Colonic mucosa (tissue), 4 donors: Measurements from ENCODE around the gene FLG. TPM values are rescaled to one million over a fixed set of nuclear protein-coding genes. Genes with fewer than 3 reads are reported as not detected.

Experiments
- DNase-seq: peaks from one replicate; pipeline ENCODE4 v3.0.0-alpha.2; 2020
- H3K27ac ChIP-seq: fragments of 200-600 bp; one replicate; pipeline ENCODE4 v1.8.0; 2021
- H3K27me3 ChIP-seq: fragments of 200-600 bp; one replicate; pipeline ENCODE4 v1.8.0; 2021
- H3K36me3 ChIP-seq: fragments of 200-600 bp; one replicate; pipeline ENCODE4 v1.8.0; 2021
- H3K4me1 ChIP-seq: fragments of 200-600 bp; one replicate; pipeline ENCODE4 v1.8.0; 2021; ENCODE audit warnings: mild to moderate bottlenecking
- H3K4me3 ChIP-seq: fragments of 200-600 bp; one replicate; pipeline ENCODE4 v1.8.0; 2021
- H3K9ac ChIP-seq, 2 donors: one replicate each; pipeline ENCODE4 v1.7.0; 2013; ENCODE audit warnings: control low read depth in 2 of 2, low read depth in 2 of 2, low read length in 2 of 2
- H3K9me3 ChIP-seq: fragments of 200-600 bp; one replicate; pipeline ENCODE4 v1.8.0; 2021
- CTCF ChIP-seq: fragments of 200-600 bp; IDR thresholded peaks from one replicate; pipeline ENCODE4 v1.8.0; 2022; ENCODE audit warnings: antibody characterized with exemption, mild to moderate bottlenecking
- intact Hi-C: fragments of 100-400 bp; cut with DNase I; formaldehyde crosslinking; loops from one replicate; pipeline ENCODE4 v1.14.1; 2022
- total RNA-seq, 2 donors: library from RNA; stranded (reverse); fragmentation: NEBNext Ultra II Directional in 1 of 2; extraction: Animal tissue kit (Norgen Biotek cat#: 25700) in 1 of 2; gene quantifications; one replicate each; pipeline ENCODE4 v1.2.1, GENCODE V29; 2021
- donor health status: healthy.
- donor health status: DM: no; HTN: no; CAD: no.
- donor health status: DM: no; HTN: no; CAD: no.

The FLG gene
- not detected for total RNA-seq

- Histone ChIP-seq H3K27ac (no peak within 1 kb of the TSS), H3K9ac (no peak within 1 kb of the TSS), H3K9me3 (no peaks in the 10 kb centered on the region), H3K27me3 (no peaks in the 10 kb centered on the region), H3K4me1 (no peaks in the 10 kb centered on the region), H3K4me3 (no peak within 1 kb of the TSS), H3K36me3 (no peaks in the 10 kb centered on the region)
- TF ChIP-seq CTCF, result no peak
- DNase-seq, result no peak
- intact Hi-C loops, result no loop called here
Measured at GRCh38 chr1:152325111-152325510, at the start of gene FLG. FLG (minus strand) TSS chr1:152325239; CDS start chr1:152315456, 9,783 bp downstream.

- no peaks in the 10 kb centered on the region for H3K4me1 ChIP-seq
Measured at GRCh38 chr1:152374451-152374850, 49.4 kb upstream of the FLG start.

GRCh38 chr1:152372672-152373071, 47.6 kb upstream of the FLG start:
- Histone ChIP-seq H3K36me3 (no peaks in the 10 kb centered on the region), H3K27ac (no peak overlapping the region), H3K9ac (no peak overlapping the region), H3K4me3 (no peak overlapping the region), H3K9me3 (no peaks in the 10 kb centered on the region), H3K4me1 (no peaks in the 10 kb centered on the region), H3K27me3 (no peaks in the 10 kb centered on the region)
- intact Hi-C loops, result no loop called here
- no peak for DNase-seq
- TF ChIP-seq CTCF, result no peak

More at GRCh38 chr1:152374451-152374850, 49.4 kb upstream of the FLG start:
- H3K9me3 ChIP-seq, result no peaks in the 10 kb centered on the region
- H3K4me3 ChIP-seq, result no peak overlapping the region
- TF ChIP-seq CTCF, result no peak
- intact Hi-C loops, result no loop called here
- no peak overlapping the region for H3K27ac ChIP-seq
- H3K27me3 ChIP-seq, result no peaks in the 10 kb centered on the region
- DNase-seq, result no peak
- no peaks in the 10 kb centered on the region for H3K36me3 ChIP-seq
- H3K9ac ChIP-seq, result no peak overlapping the region

GRCh38 chr1:152367436-152367835, 42.4 kb upstream of the FLG start:
- H3K4me1 ChIP-seq, result no peaks in the 10 kb centered on the region
- no peaks in the 10 kb centered on the region for H3K27me3 ChIP-seq
- intact Hi-C loops, result no loop called here
- no peaks in the 10 kb centered on the region for H3K36me3 ChIP-seq
- no peak for DNase-seq
- H3K9me3 ChIP-seq, result no peaks in the 10 kb centered on the region
- H3K27ac ChIP-seq, result no peak overlapping the region
- no peak for TF ChIP-seq CTCF
- H3K9ac ChIP-seq, result no peak overlapping the region
- H3K4me3 ChIP-seq, result no peak overlapping the region

GRCh38 chr1:152359906-152360305, 34.9 kb upstream of the FLG start, which contains the start of gene FLG2:
FLG2 (minus strand) TSS chr1:152360006; CDS start chr1:152358884, 1,122 bp downstream.
- no peak for TF ChIP-seq CTCF
- no peaks in the 10 kb centered on the region for H3K36me3 ChIP-seq
- no peaks in the 10 kb centered on the region for H3K9me3 ChIP-seq
- H3K27ac ChIP-seq, result no peak within 1 kb of the TSS
- no peaks in the 10 kb centered on the region for H3K4me1 ChIP-seq
- no peaks in the 10 kb centered on the region for H3K27me3 ChIP-seq
- no peak for DNase-seq
- no peak within 1 kb of the TSS for H3K4me3 ChIP-seq
- H3K9ac ChIP-seq, result no peak within 1 kb of the TSS
- intact Hi-C loops, result no loop called here

GRCh38 chr1:152356736-152357135, 31.7 kb upstream of the FLG start:
- Histone ChIP-seq H3K4me3 (no peak overlapping the region), H3K4me1 (no peaks in the 10 kb centered on the region), H3K27me3 (no peaks in the 10 kb centered on the region), H3K36me3 (no peaks in the 10 kb centered on the region), H3K9me3 (no peaks in the 10 kb centered on the region), H3K27ac (no peak overlapping the region), H3K9ac (no peak overlapping the region)
- no peak for TF ChIP-seq CTCF
- no peak for DNase-seq
- intact Hi-C loops, result no loop called here
